HG03442 (cell line): ENCODE results near the gene UPP1.

Experiments used
- ATAC-seq: cut with Tn5 transposase; IDR thresholded peaks from one replicate; pipeline ENCODE4 v1.9.1; 2021; ENCODE audit warnings: mild to moderate bottlenecking, moderate library complexity; ENCODE audit not compliant: unreplicated experiment

UPP1 gene

GRCh38 chr7:48150086-48150485 is 61.0 kb downstream of the UPP1 start:
- no peak for ATAC-seq

- no peak for ATAC-seq
Observed at GRCh38 chr7:48154792-48155413, 65.8 kb downstream of the UPP1 start.
